Stimulated activated CD8-positive, alpha-beta memory T cell treated with anti-CD3 and anti-CD28 coated beads, Interleukin-15, amount 100 ng/mL, for 24 hours (primary cell): Measurements from ENCODE around the gene GOLGA6C.
"Not testable (repeated sequence)": the region's sequence is repeated elsewhere in the genome, so short reads cannot be mapped to it uniquely, and the experiment has no call there.

Experiments used
- DNase-seq: peaks from one replicate; pipeline ENCODE4 v3.0.0-alpha.2; 2020; ENCODE audit warnings: low read depth

The GOLGA6C gene

GRCh38 chr15:75252285-75252684 is 5.8 kb upstream of the GOLGA6C start:
- DNase-seq, result not testable (repeated sequence)

GRCh38 chr15:75258620-75259343 is 648 bp downstream of the GOLGA6C start:
- DNase-seq, result not testable (repeated sequence)

- DNase-seq, result not testable (repeated sequence)
Measured at GRCh38 chr15:75259873-75260272, 1.7 kb downstream of the GOLGA6C start.

GRCh38 chr15:75273751-75274359 is 15.7 kb downstream of the GOLGA6C start:
- not testable (repeated sequence) for DNase-seq

- peak; percentile 21 for DNase-seq
Measured at GRCh38 chr15:75274509-75275107, 16.5 kb downstream of the GOLGA6C start.

- DNase-seq, result not testable (repeated sequence)
Measured at GRCh38 chr15:75275617-75276016, 17.5 kb downstream of the GOLGA6C start.

GRCh38 chr15:75278497-75278896 is 20.4 kb downstream of the GOLGA6C start:
- not testable (repeated sequence) for DNase-seq

- not testable (repeated sequence) for DNase-seq
Measured at GRCh38 chr15:75282572-75282971, 24.4 kb downstream of the GOLGA6C start, which contains the start of gene GOLGA6D. GOLGA6D (plus strand) TSS chr15:75282835; CDS start chr15:75282876, 41 bp downstream.

GRCh38 chr15:75284152-75284551 is 26.0 kb downstream of the GOLGA6C start:
- not testable (repeated sequence) for DNase-seq

- DNase-seq, result not testable (repeated sequence)
Measured at GRCh38 chr15:75293660-75294059, 35.5 kb downstream of the GOLGA6C start.

- DNase-seq, result not testable (repeated sequence)
Measured at GRCh38 chr15:75298541-75299310, 40.6 kb downstream of the GOLGA6C start.

GRCh38 chr15:75299311-75299688 is 41.2 kb downstream of the GOLGA6C start:
- peak; percentile 32 for DNase-seq

GRCh38 chr15:75300026-75300425 is 41.9 kb downstream of the GOLGA6C start:
- DNase-seq, result not testable (repeated sequence)

GRCh38 chr15:75302318-75302717 is 44.2 kb downstream of the GOLGA6C start:
- no peak for DNase-seq

GRCh38 chr15:75302753-75303152 is 44.6 kb downstream of the GOLGA6C start:
- not testable (repeated sequence) for DNase-seq

- DNase-seq, result no peak
Measured at GRCh38 chr15:75306188-75306587, 48.1 kb downstream of the GOLGA6C start.

- no peak for DNase-seq
Measured at GRCh38 chr15:75307778-75308390, 49.8 kb downstream of the GOLGA6C start.

- no peak for DNase-seq
Measured at GRCh38 chr15:75309711-75310110, 51.6 kb downstream of the GOLGA6C start.

- DNase-seq, result not testable (repeated sequence)
Measured at GRCh38 chr15:75312548-75312947, 54.4 kb downstream of the GOLGA6C start.

GRCh38 chr15:75313116-75313845 is 55.1 kb downstream of the GOLGA6C start:
- DNase-seq, result no peak
